Pulmonary artery endothelial cell (primary cell): ENCODE data around the gene MESD. TPM values are rescaled to one million over a fixed set of nuclear protein-coding genes. Genes with fewer than 3 reads are reported as not detected.
A peak's percentile ranks its signal among the peaks of the same experiment; 100 is the strongest.

Source experiments
- DNase-seq: peaks from one replicate; pipeline ENCODE4 v3.0.0-alpha.2; 2011; ENCODE audit warnings: low read depth, low spot score
- total RNA-seq: library from RNA; depleted of rRNA; stranded (reverse); fragments of >200 nt; gene quantifications from 2 replicates; pipeline ENCODE4 v1.2.3, GENCODE V29; 2014

Gene MESD
- total RNA-seq, 1 donor from 2014 or later, result 19.0 TPM

DNA sequence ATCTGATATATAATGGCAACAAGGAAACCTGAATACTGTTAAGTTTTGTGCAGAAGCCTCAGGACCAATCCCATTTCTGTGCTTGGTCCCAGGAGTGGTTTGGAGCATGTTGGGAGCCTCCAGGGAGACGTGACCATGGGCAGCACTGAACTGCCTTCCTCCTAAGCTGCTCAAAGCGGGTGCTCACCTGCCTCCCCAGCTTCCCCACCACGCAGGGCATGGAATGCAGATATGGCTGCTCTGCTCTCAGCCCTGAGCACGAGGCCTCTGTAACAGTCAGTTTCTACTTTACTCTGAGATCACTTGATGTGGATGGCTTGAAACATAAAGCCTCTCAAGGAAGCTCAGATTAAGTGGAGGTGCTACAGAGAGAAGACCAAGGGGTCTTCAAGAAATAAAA is 49.3 kb downstream of the MESD start:
- DNase-seq, result no peak

DNA sequence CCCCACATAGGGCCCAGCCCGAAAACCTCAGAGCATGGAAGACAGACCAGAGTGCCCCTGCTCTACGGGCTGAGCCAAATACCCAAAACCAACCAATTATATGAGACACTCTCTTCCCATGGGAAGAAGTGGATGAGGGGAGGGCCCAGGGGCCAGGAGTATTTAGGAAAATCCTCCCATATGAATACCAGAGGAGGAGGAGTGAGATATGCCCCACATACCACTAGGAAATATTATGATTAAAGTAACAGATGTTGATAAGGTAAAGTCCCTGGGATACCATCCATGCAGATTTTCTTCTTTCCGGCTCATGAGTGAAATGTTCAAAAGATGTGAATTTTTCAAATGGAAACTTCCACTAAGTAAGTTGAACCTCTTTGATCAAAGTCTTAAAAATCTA is 50.4 kb downstream of the MESD start:
- no peak for DNase-seq

DNA sequence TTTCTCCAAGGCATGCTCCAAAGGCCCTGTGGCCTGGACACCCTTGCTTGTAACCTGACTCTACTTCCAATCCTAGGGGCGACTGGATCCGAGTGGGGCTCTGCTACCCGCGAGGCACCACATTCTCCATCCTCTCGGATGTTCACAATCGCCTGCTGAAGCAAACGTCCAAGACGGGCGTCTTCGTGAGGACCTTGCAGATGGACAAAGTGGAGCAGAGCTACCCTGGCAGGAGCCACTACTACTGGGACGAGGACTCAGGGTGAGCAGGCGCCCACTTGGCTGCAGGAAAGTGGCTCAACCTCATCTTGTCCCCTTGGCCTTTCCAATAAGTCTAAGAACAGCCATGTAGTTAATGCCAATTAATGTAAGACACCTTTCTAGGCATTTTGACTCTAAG is 51.9 kb downstream of the MESD start:
- DNase-seq, result no peak

DNA sequence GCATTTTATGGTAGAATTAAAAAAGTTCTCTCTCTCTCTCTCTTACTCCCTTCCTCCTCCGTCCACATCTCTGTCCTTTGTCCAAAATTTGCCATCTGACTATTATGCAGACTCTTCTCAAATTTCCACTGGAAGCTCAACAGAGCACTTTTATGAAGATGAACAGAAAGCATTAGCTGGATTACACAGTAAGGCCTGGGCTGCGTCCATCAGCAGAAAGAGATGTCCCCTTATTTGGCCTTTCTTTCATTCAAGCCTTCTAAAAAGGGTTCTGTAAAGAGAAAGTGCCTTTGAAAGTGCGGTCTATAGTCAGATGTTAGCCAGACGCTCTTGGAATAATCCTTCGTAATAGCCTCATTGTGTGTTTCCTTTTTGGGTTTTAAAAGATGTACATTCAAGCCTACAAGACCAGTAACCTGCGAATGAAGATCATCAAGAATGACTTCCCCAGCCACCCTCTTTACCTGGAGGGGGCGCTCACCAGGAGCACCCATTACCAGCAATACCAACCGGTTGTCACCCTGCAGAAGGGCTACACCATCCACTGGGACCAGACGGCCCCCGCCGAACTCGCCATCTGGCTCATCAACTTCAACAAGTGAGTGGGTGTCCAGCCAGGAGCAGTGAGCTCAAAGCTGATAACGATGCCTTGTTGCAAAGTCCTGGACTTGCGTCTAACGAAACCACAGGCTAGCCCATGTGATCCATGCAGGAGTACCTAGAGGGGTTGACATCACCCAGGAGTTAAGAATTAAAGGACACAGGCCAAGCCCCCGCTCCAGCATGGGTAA is 53.1 kb downstream of the MESD start:
- no peak for DNase-seq

DNA sequence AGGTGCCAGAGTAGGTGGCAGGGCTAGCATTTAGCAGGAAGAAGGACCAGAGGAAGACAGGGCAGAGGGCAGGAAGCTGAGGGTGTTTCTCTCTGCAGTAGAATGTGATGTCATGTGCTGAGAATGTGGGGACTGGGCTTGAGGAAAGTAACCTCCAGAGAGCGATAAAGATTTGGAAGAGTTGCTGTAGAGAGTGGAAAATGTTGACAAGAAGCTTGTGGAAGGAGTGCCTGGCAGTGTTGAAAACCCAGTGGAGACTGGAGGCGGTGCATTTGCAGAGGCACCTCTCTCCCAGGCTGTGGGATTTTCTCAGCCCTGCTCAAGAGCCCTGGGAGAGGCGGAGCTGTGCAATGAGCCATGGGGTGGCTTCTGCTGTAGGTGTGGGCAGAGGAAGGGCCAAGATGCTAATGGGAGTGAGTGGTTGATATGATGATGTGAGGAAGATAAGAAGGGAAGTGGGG is 54.8 kb downstream of the MESD start:
- DNase-seq, result peak; percentile 55

DNA sequence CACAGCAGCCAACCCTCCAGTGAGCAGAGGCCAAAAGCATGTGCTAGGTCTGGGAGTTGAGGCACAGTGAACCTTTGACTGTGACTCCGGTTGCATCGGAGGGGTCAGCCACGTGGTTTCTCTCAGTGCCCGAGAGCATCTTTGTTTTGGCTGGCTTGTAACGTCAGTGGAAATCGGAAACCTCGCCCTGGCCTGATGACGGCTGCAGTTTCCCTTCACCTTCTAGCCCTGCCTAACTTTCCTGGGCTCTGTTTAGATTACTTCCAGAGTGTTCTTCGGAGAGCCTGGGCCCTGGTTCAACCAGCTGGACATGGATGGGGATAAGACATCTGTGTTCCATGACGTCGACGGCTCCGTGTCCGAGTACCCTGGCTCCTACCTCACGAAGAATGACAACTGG is 56.6 kb downstream of the MESD start:
- DNase-seq, result no peak

DNA sequence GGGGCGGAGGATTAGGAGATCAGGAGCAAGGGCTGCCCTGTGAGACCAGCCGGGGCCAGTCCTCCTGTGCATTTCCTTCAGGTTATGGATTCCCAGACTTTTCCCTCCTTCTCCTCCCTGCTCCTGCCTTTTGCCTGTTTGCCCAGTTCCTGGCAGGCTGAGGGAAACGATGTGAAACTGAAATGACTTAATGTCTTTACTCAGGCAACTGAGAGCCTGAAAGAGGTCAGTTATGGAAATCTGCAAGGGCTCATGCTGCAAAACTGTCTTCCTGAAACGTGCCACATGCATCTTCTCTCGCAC is 57.2 kb downstream of the MESD start:
- DNase-seq, result no peak

DNA sequence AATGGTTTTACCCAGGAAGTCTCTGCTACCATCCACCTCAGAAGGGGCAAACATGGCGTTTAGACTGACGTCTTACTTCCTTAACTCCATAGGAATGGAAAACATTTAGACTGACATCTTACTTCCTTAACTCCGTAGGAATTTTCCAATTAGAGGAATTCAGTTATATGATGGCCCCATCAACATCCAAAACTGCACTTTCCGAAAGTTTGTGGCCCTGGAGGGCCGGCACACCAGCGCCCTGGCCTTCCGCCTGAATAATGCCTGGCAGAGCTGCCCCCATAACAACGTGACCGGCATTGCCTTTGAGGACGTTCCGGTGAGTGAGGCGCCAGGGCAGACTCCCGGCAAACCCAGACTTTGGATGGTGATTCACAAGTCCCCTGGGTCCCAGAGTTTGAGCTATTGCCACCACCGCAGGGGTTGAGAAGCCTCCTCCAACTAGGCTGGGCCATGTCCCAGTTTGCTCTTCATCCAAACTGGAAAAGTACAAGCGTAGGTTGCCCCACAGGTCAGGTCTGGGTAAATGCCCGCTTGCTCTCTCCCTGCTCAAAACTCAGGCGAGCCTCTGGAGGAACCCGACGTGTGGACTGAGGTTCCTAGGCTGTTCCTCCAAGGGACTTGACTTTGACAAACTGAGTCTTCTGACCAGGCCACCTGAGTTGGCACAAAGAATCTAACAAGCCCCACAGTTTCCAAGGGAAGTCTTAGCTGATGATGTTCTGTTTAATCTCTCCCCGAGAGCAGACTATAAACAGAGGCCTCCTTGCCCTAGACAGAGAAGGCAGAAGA is 57.7 kb downstream of the MESD start:
- no peak for DNase-seq

DNA sequence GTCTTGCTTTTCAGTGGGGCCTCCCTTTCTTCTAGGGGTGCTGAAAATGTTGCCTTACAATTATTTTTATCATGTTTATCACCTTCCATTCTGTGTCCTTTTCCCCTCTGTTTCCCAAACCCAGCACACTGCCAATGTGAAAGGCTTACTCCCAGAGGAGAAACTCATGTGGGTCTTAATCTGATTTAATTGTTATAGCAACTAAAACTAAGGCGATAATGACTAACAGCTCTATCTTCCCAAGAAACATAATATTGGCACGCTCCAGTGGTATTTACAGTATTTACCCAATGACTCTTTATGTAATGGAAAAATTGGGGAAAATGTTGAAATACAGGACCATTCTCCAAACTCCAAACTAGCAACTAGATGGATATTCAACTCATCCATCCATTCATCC is 58.4 kb downstream of the MESD start:
- DNase-seq, result no peak

DNA sequence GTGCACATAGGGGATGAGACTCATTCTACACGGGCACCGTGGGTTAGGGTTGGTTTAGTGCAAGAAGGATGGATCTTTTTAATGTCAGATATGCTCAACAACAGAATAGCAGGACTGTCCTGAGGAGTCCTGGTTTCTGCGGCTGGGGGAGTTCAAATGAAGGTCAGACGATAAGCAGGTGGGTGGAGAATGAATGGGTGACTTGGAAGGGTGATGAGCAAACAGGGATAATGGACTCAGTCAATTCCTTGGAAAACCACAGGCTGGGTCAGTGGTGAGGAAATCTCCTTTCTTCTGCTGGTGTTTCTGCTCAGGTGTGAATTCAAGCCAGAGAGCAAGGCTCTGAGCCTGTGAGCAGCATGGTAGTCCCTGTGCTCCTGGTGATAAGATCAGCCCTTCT is 59.9 kb downstream of the MESD start:
- DNase-seq, result no peak

DNA sequence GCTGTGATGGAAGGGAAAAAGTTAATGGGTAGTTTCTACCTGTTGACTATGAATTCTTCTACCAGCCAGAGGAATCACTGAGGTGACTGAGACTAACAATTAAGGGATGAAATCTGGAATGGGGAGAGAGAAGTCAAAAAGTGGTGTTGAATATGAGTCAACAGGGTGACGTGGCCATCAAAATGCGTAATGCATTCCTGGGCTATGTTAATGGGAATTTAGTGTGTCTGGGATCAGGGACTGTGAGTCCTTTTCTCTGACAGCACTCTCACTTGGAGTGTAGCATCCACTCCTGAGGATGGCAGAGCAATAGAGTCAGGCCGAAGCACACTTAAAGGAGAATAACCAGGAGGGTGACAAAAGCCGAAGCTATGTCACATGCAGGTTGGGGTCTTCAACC is 60.4 kb downstream of the MESD start:
- DNase-seq, result no peak

DNA sequence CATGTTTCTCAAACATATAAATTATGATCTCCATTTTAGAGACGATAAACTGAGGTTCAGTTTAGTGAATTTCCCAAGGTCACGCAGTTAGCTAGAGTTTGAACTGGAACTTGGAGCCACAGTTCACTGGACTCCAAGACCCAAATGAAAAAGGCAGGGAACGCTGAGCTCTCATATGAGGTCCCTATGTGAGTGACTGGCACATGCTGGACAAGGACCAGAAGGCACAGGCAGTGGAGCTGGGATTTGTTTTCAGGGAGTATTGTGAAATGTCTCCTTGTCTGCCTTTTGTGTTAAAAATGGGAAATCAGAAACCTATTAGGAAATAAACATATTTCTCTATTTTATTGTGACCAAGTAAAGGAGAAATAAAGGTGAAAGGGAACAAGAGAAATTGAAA is 63.5 kb downstream of the MESD start:
- DNase-seq, result no peak

DNA sequence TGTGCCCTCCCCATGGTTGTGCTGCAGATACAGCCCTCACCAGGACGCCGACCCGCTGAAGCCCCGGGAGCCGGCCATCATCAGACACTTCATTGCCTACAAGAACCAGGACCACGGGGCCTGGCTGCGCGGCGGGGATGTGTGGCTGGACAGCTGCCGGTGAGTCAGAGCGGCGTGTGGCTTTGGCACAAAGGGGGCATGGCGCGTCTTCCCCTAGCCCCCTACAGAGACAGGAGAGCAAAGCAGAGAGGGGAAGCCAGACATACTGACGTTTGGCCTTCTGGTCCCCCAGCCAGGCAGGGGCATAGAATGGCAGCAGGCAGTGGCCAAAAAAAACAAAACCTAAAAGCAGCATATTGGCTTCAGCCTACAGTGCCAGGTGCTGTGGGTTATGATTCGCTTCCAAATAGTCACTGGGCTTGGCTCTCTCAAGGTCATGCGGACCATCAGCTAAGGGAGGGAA is 64.0 kb downstream of the MESD start:
- DNase-seq, result no peak

DNA sequence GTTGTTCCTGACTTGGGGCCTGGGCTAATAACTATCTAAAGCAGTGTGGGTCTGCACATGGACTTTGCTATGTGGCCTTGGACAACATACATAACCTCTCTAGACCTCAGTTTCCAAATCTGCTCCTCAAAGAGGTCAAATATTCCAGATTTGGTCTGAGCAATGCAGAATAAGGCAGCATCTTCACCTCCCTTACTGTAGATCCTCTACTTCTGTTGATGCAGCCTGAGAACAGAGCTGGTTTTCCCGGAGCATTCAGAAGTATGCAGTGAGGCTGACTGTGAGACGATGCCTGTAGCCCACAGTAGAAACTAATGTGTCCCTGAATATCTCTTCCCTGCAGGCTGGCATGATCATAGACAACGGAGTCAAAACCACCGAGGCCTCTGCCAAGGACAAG is 65.3 kb downstream of the MESD start:
- DNase-seq, result no peak

DNA sequence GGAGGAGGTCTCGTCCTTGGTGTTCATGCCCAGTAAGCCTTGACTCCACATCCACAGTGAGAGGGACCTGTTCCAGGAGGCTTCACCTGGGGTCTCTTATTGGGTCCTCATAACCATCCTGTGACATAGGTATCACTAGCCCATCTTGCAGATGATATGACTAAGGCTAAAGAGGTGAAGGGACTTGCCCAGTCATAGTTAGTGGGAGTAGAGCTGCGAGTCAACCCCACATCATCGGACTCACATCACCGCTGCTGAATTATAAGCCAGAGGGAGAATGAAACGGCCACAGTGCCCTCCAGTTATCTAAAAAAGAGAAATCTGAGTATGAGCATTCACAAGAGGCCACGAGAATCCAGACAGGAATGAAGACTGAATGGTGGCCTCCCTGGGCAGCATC is 66.0 kb downstream of the MESD start:
- no peak for DNase-seq

DNA sequence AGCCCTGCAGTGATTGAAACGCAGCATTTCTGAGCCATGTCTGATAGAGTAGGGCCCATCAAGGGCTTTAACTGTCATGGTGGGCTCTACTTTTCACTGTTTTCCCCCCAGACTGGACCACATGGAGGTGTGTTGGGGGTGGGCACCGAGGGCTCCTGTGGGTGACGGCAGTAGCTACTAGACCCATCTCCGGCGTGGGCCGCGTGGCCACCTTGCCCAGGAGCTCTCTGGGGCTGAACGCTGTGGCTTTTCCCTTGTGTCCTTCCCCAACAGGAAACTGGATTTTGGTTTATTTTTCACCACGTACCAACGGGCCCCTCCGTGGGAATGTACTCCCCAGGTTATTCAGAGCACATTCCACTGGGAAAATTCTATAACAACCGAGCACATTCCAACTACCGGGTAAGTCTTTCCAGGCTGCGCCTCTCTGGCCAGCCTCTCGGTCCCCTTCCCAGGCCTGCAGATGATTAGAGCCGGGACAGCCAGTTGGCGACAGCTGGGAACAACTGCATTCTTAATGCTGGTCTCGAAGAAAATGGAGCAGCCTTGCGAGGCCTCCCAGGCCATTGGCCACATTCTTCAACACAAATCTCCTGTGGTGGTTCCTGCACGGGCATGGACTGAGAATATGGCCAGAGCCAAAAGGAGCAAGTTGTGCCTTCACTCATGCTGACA is 67.7 kb downstream of the MESD start:
- DNase-seq, result no peak

DNA sequence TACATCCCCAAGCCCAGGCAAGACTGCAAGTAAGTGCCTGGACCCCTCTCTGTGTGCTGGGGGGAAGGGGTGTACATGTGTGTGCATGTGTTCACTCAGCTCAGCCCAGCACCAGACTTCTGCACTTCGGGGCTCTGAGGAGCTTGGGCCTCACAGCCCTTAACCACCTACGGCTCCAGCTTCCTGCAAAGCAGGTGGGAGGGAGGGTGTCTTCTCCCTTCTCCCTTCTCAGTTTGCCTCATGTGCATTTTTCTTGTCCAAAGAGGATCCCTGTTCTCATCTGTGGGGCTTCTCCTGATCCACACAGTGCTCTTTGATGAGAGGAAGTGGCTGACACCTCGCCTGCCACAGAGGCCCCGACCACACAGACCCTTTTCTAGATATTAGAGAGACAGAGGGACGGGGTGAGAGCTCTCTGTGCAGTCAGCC is 69.3 kb downstream of the MESD start:
- no peak for DNase-seq

DNA sequence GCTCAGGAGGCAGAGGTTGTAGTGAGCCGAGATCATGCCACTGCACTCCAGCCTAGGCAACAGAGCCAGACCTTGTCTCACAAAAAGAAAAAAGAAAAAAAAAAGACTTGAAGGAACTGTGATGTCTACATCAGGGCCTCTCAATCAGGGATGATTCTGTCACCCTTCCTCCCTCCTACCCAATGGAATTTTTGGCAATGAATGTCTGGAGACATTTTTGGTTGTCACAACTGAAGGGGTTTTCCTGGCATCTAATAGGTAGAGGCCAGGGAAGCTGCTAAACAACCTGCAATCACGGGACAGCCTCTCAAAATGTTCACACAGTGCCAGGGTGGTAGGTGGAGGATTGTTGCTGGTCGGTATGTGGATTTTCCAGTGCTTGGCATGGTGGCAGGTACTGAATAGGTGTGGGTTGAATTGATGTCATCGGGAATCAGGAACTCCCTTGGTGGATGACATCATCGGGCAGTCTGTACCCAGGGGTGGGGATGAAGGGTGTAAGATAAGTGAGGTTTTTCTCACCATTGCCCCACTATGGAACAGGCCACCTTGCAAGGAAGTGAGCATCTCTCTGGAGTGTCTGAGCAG is 71.3 kb downstream of the MESD start:
- DNase-seq, result no peak

DNA sequence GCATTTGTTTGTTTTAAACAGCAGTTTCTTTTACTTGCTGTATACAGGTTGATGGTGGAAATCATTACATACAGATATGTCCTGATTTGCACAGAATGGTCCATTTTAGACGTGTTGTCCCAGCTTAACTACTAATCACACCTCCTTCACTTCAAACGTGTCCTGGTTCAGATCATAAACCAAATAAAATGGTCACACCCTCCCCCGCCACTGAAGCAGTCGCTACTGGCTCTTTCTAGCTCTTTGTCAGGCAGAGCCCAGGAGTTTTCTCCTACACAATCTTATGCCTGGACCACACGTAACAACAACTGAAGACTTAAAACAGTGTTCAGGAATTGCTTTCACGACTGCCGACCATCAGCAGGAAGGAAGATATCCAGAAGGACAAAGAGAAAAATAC is 73.6 kb downstream of the MESD start:
- DNase-seq, result no peak

DNA sequence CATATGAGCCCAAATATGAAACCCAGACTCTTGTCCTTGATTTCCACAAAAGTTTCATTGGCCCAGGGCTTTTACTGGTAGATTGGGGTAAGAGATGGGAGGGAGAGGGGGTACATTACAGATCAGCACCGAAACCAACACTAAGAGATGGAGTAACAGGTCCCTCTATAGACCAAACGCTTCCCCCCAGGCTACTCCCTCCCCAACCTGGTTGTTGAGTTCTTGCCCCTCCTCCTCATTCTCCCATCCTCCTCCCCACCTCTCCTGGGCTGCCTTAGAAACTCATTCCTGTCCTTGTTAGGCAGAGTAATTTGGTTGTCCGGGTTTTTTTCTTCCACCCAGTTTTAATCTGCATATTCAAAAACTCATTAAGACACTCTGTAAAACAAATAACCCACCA is 74.1 kb downstream of the MESD start:
- no peak for DNase-seq

DNA sequence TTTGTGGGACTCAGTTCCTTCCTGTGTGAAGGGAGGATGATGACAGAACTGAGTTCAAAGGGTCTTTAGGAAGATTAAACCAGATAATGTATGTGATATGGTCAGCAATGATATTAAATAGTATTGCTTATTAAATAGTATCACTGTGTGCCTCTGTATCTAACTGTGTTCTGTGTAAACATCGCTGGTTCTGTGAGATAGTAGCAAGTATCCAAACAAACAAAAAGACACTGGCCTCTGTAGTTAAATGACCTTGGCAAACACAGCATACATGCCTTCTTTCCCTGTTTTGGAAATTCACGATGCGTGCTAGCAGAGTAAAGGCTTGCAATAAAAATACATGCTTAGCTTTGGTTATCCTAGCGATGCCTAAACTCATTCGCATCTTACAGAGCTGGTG is 76.1 kb downstream of the MESD start:
- DNase-seq, result no peak

DNA sequence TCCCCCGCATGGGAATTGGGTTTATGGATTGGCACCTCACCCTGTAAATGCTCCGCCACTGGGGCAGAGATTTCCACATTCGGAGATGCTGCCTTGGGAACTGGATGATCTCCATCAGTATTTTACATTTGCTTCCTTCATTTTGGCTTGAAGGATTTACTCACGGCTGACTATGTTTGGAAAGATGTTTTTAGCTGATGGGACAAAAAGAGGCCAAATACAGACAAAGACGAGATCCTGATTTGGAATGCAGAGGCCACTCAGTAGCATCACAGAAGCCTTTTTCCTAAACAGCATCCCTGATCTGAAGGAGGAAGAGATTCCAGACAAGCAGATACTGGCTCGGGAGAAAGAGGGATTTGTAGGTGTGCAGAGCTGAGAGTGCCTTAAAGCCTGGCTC is 76.9 kb downstream of the MESD start:
- DNase-seq, result no peak
